ENCODE results near the gene SPINDOC. TPM values are rescaled to one million over a fixed set of nuclear protein-coding genes. Genes with fewer than 3 reads are reported as not detected.

The SPINDOC gene
- polyA plus RNA-seq, 1 of the 3 experiments (the other 2 are of a cell fraction), result 45.0 TPM

DNA sequence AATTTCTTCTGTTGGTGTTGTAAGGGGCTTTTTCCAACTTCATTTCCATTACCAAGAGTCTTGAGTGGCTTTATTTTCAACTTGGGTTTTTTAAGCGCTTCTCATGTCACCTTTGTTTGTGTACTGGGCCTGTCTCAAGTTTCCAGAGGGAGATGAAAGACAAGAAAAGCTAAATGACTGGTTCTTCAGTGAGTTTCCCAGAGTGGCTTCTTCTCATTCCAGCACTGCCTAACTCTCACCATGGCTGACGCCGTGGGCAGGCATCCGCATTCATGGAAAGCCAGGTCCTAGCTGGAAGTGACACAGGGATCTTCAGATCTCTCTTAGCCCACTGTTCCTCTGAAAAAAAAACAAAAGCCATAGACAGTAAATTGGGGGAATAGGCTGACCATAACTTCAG, 54.3 kb downstream of the SPINDOC start:
- POLR2A ChIA-PET, result no interaction called here
- H3K4me2 ChIP-seq, result no peak overlapping the region
- H3F3A ChIP-seq (replicated peaks; ENCODE audit: insufficient read depth), result no peaks in the 10 kb centered on the region
- TF ChIP-seq MXI1 (IDR thresholded peaks at IDR 0.05; ENCODE audit: low read depth, low read length), result no peak
- no peaks in the 10 kb centered on the region for H3K9me3 ChIP-seq
- H4K20me1 ChIP-seq (ENCODE audit: insufficient read depth), result peaks cover 74% of the 10 kb centered on the region
- no peak overlapping the region for H2AFZ ChIP-seq (ENCODE audit: low read depth)
- DNase-seq, result no peak
- H3K4me3 ChIP-seq (ENCODE audit: low read depth in 2 of 2, low read length in 1 of 2), result no peak overlapping the region
- peaks cover 31 to 32% of the 10 kb centered on the region in 2 experiments; a peak in 3 of 4 replicates for H3K4me1 ChIP-seq (ENCODE audit: control insufficient read depth in 1 of 2, insufficient read depth in 2 of 2, low read depth in 1 of 2, low read length in 1 of 2)
- no peak overlapping the region for H3K9ac ChIP-seq
- CTCF ChIA-PET, result interaction anchor here (5.4 kb wide), 1 partner anchor 30 kb away, joined by 23 read pairs; the partner anchor contains the start of gene MARK2
- no peak overlapping the region for H3K27ac ChIP-seq (ENCODE audit: low read depth in 2 of 2, low read length in 1 of 2)
- H3K27me3 ChIP-seq (ENCODE audit: insufficient read depth), result no peaks in the 10 kb centered on the region
- no peaks in the 10 kb centered on the region for H3K9me2 ChIP-seq
- 97% methylated on average over 4 of the region's 4 CpGs for WGBS (ENCODE audit: low lambda C conversion rate)
- H3K79me2 ChIP-seq (ENCODE audit: insufficient read depth), result peaks cover 71% of the 10 kb centered on the region
- H3K36me3 ChIP-seq (replicated peaks in 1 of 2; ENCODE audit: control insufficient read depth in 1 of 2, insufficient read depth in 2 of 2, low read length in 1 of 2), result peaks cover 0 to 3% of the 10 kb centered on the region in 2 experiments

DNA sequence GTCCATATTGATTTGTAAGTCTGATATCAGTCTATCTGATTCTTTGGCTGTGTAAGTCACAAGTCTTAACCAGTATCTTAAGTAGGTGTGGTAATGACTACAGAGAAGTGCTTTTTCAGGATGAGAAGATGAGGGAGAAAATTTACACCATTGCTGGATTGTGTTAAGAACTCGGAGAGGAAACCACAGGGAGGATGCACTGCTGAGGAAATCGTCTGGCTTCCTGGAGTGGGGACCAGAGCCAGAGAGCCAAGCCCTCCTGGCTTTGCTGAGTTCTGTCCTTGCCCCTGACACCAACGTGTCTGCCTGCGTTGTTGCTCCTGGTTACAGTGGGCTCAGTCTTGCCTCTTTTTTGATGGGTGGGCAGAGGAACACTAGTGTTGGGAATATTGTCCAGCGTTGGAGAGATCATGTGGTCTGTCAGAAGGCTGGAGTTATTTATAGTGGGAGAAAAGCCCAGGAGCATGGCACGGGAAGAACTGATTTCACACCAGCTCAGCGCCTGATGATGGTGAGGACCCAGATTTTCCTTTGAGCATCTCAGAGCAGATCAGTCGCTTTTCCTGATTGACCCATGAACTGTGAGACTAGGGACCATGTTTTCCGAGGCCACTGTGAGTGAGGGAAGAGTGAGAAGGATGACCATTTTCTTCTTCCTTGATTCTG, 55.3 kb downstream of the SPINDOC start:
- Histone ChIP-seq H4K20me1 (ENCODE audit: insufficient read depth) (peaks cover 82% of the 10 kb centered on the region), H3K4me2 (no peak overlapping the region), H3K9ac (no peak overlapping the region), H2AFZ (ENCODE audit: low read depth) (no peak overlapping the region), H3K27ac (ENCODE audit: low read depth in 2 of 2, low read length in 1 of 2) (no peak overlapping the region), H3K9me2 (no peaks in the 10 kb centered on the region), H3K36me3 (replicated peaks in 1 of 2; ENCODE audit: control insufficient read depth in 1 of 2, insufficient read depth in 2 of 2, low read length in 1 of 2) (peaks cover 0 to 3% of the 10 kb centered on the region in 2 experiments), H3K27me3 (ENCODE audit: insufficient read depth) (no peaks in the 10 kb centered on the region), H3K4me3 (ENCODE audit: low read depth in 2 of 2, low read length in 1 of 2) (no peak overlapping the region), H3K4me1 (ENCODE audit: control insufficient read depth in 1 of 2, insufficient read depth in 2 of 2, low read depth in 1 of 2, low read length in 1 of 2) (peaks cover 27 to 34% of the 10 kb centered on the region in 2 experiments; a peak in 3 of 4 replicates), H3F3A (replicated peaks; ENCODE audit: insufficient read depth) (no peaks in the 10 kb centered on the region), H3K79me2 (ENCODE audit: insufficient read depth) (peaks cover 71% of the 10 kb centered on the region), H3K9me3 (no peaks in the 10 kb centered on the region)
- ChIA-PET POLR2A (no interaction called here), CTCF (interaction anchor here (5.4 kb wide), 1 partner anchor 31 kb away, joined by 23 read pairs; the partner anchor contains the start of gene MARK2)
- DNase-seq, result no peak
- whole genome bisulfite sequencing (ENCODE audit: low lambda C conversion rate), result 89% methylated on average over 7 of the region's 9 CpGs
- no peak for TF ChIP-seq CTCF (IDR thresholded peaks at IDR 0.05)
- TF ChIP-seq SIN3A (IDR thresholded peaks at IDR 0.05; ENCODE audit: borderline replicate concordance, low read depth, low read length), result no peak
- TF ChIP-seq MEF2A (IDR thresholded peaks at IDR 0.05; ENCODE audit: borderline replicate concordance, low read depth), result no peak
- no peak for TF ChIP-seq FOSL2 (IDR thresholded peaks at IDR 0.05; ENCODE audit: borderline replicate concordance, low read depth)
- TF ChIP-seq RXRA (IDR thresholded peaks at IDR 0.05; ENCODE audit: borderline replicate concordance, low read depth), result no peak
- TF ChIP-seq, protein P1, sequence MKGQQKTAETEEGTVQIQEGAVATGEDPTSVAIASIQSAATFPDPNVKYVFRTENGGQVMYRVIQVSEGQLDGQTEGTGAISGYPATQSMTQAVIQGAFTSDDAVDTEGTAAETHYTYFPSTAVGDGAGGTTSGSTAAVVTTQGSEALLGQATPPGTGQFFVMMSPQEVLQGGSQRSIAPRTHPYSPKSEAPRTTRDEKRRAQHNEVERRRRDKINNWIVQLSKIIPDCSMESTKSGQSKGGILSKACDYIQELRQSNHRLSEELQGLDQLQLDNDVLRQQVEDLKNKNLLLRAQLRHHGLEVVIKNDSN (IDR thresholded peaks at IDR 0.05; ENCODE audit: borderline replicate concordance, low read depth), result no peak
- no peak for TF ChIP-seq MXI1 (IDR thresholded peaks at IDR 0.05; ENCODE audit: low read depth, low read length)
- TF ChIP-seq NRF1 (IDR thresholded peaks at IDR 0.05; ENCODE audit: low read depth, low read length), result no peak
- TF ChIP-seq TEAD4 (IDR thresholded peaks at IDR 0.05; ENCODE audit: borderline replicate concordance, insufficient read depth), result no peak
- no peak for TF ChIP-seq RAD21 (IDR thresholded peaks at IDR 0.05; ENCODE audit: low read length)
- TF ChIP-seq REST (IDR thresholded peaks at IDR 0.05; ENCODE audit: low read depth, low read length), result no peak
- TF ChIP-seq POLR2AphosphoS5 (IDR thresholded peaks at IDR 0.05; ENCODE audit: low read depth, low read length), result no peak
- no peak for TF ChIP-seq TAF1 (IDR thresholded peaks at IDR 0.05; ENCODE audit: borderline replicate concordance, low read depth, low read length)
- TF ChIP-seq CHD2 (IDR thresholded peaks at IDR 0.05; ENCODE audit: low read length, partially characterized antibody), result no peak
- TF ChIP-seq EZH2phosphoT487 (IDR thresholded peaks at IDR 0.05; ENCODE audit: borderline replicate concordance, low read depth), result no peak
- TF ChIP-seq RCOR1 (IDR thresholded peaks at IDR 0.05; ENCODE audit: low read length), result no peak
- no peak for TF ChIP-seq ZBTB33 (IDR thresholded peaks at IDR 0.05; ENCODE audit: borderline replicate concordance, low read depth)
- TF ChIP-seq TCF12 (IDR thresholded peaks at IDR 0.05), result no peak
